GM12873 (cell line): ENCODE data around the gene ZEB1.

ENCODE experiments used
- TF ChIP-seq, protein P1 (sequence below): IDR thresholded peaks from 2 replicates; pipeline ENCODE4 v1.5.1; 2012; ENCODE audit warnings: low read depth, mild to moderate bottlenecking, moderate library complexity, low read length, control low read depth; ENCODE audit not compliant: insufficient read depth; ENCODE audit errors: missing control alignments

ZEB1 gene

DNA sequence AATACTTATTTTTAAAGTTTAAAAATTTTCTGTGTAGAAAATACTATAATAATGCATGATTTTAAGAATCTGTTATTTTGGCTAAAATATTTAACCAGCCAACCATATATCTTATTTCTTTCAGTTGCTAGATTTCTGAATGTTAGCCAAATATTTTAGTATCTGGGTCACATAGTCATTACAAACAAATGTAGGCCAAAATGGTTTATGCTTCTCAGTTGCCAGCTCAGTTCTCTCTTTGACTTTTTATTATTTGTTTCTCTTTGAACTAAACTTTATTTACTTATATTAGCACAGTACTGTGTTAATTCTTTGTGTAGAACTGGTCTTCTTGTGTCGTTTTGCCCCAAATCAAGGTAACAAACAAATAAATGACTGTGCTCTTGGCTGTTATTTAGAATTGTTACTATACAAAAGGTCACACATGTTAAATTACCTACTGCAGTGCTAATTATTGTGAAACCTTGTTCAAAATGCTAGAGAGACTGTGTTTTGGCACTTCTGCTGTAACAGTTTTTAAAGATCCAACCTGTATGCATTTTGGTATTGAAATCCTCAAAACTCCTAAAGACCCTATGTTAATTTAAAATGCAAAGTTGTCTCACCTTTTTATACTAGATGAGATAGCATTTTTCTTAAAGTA, 39.8 kb downstream of the ZEB1 start:
- TF ChIP-seq, protein P1, sequence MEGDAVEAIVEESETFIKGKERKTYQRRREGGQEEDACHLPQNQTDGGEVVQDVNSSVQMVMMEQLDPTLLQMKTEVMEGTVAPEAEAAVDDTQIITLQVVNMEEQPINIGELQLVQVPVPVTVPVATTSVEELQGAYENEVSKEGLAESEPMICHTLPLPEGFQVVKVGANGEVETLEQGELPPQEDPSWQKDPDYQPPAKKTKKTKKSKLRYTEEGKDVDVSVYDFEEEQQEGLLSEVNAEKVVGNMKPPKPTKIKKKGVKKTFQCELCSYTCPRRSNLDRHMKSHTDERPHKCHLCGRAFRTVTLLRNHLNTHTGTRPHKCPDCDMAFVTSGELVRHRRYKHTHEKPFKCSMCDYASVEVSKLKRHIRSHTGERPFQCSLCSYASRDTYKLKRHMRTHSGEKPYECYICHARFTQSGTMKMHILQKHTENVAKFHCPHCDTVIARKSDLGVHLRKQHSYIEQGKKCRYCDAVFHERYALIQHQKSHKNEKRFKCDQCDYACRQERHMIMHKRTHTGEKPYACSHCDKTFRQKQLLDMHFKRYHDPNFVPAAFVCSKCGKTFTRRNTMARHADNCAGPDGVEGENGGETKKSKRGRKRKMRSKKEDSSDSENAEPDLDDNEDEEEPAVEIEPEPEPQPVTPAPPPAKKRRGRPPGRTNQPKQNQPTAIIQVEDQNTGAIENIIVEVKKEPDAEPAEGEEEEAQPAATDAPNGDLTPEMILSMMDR = no peak

GRCh38 chr10:31359979-31360378, 41.0 kb downstream of the ZEB1 start:
- TF ChIP-seq, protein P1 = no peak

- TF ChIP-seq, protein P1 = no peak
These were observed 43.1 kb downstream of the ZEB1 start for GRCh38 chr10:31362023-31362641.

- TF ChIP-seq, protein P1 = no peak
These were observed 47.7 kb downstream of the ZEB1 start for GRCh38 chr10:31366703-31367102.

DNA sequence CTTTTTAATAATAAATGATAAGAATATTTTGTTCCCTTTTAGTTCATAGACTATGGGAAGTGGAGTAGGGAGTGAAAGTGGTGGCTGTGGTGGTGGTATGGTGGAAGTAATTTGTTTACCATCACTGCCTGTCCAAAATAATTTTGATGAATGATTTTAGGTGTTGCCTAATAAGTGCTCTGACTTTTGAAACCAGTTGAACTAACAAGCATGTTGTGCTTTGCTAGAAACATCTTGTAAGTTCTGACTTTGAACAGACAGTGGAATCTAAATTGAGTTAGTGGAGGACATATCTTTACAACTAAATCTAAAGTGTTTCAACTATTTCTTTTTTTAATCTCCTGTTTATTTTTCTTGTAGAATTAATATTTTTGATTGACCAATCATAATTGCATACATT, 49.7 kb downstream of the ZEB1 start:
- TF ChIP-seq, protein P1 = no peak

DNA sequence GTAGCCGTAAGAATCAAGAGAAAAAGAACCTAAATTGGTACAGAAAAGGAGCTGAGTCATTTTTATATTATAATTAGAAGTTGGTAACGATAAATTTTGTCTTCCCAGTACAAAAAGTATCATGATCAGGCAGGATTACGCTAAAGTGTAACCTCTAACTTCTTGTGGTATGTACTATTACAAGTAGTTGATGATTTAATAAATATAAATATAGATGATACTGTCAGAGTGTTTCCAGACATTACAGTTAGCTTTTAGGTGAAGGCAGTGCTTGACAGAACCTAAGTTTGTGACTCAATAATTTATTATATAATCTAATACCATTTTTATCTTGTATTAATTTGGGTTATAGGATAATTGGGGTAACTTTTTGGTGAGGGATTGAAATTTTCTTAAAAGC, 53.4 kb downstream of the ZEB1 start:
- TF ChIP-seq, protein P1 = no peak

DNA sequence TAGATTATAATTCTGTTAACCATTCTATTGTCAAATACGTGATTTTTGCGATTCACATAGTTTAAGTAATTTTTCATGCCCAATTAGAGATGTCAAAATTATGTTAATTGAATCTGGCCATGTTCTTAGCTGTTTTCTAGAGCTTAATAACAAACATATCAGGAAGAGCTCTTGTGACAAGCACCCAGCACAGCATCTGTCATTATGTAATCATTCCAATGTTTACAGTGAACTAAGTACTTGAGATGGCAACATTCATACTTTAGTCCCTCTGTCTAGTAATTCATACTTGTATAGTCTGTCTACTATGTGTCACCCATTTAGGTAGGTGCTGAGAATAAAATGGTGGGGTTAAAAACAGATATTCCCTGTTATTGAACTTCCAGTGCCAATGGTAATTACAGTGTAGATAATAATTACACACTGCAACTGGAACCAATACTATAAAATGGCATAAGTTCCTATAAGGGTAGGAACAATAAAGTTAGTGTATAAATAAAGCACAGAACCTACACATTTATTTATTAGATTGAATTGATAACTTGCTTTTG, 55.2 kb downstream of the ZEB1 start:
- TF ChIP-seq, protein P1 = no peak
